Measurements from ENCODE around the gene IGFN1. TPM values are rescaled to one million over a fixed set of nuclear protein-coding genes. Genes with fewer than 3 reads are reported as not detected.

IGFN1 gene
- total RNA-seq, 1 experiment from 2014 or later = not detected

DNA sequence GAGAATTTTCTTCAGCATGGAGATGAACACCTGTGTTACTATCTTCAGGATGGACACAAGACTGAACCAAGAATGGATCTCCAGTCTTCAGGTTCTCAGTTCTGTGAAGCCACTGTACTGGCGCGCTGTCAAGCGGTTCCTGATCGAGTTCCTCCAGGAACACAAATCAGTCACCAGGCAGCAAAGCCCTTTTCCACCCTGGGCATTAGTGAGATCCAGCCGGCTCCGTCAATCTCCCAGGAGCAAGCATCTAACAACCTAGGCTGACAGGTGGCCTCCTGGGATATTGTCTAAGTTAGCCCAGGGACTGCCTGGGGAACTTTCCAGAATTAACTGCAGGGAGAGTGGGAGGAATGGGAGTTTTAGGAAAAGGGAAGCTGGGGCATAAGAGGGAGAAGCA lies 9.7 kb upstream of the IGFN1 start:
- Histone ChIP-seq H2BK12ac (ENCODE audit: insufficient read length, low read depth, low read length) (no peak overlapping the region), H3K27ac (ENCODE audit: insufficient read length, low read depth, low read length) (no peak overlapping the region), H3K9ac (ENCODE audit: extremely low read depth, insufficient read length, low read length) (no peak overlapping the region), H3K14ac (ENCODE audit: insufficient read depth, low read length) (no peak overlapping the region), H3K9me3 (ENCODE audit: control insufficient read depth, low read depth, low read length) (no peaks in the 10 kb centered on the region), H3K79me1 (ENCODE audit: insufficient read depth, low read depth, low read length, poor library complexity, severe bottlenecking) (no peaks in the 10 kb centered on the region), H4K5ac (ENCODE audit: insufficient read length, low read depth, low read length) (no peak overlapping the region), H4K91ac (ENCODE audit: insufficient read length, low read depth, low read length) (no peak overlapping the region), H2BK15ac (ENCODE audit: low read depth, low read length) (no peak overlapping the region), H4K20me1 (ENCODE audit: control insufficient read depth, insufficient read depth, insufficient read length) (no peaks in the 10 kb centered on the region), H3K56ac (ENCODE audit: insufficient read length, low read depth, low read length) (no peak overlapping the region), H3K4me2 (ENCODE audit: insufficient read depth, insufficient read length, low read length) (no peak overlapping the region), H2BK20ac (ENCODE audit: low read depth, low read length, poor library complexity, severe bottlenecking) (no peak overlapping the region), H2BK120ac (ENCODE audit: low read depth, low read length, poor library complexity, severe bottlenecking) (no peak overlapping the region), H3K4me1 (ENCODE audit: insufficient read depth, low read length) (no peaks in the 10 kb centered on the region), H3K79me2 (ENCODE audit: insufficient read depth, low read length) (no peaks in the 10 kb centered on the region), H3K18ac (ENCODE audit: insufficient read length, low read depth, low read length) (no peak overlapping the region), H3K23ac (ENCODE audit: insufficient read length, low read depth, low read length) (no peak overlapping the region), H3T11ph (ENCODE audit: low read length) (no peak overlapping the region), H4K8ac (replicated peaks; ENCODE audit: insufficient read length, low read depth, low read length) (no peak overlapping the region), H3K23me2 (ENCODE audit: insufficient read length, low read depth, low read length, poor library complexity, severe bottlenecking) (no peaks in the 10 kb centered on the region), H2BK5ac (ENCODE audit: insufficient read length, low read length) (no peak overlapping the region), H3K27me3 (ENCODE audit: insufficient read depth, low read length) (no peaks in the 10 kb centered on the region), H2AK5ac (ENCODE audit: insufficient read length, low read length) (no peak overlapping the region), H2AFZ (ENCODE audit: low read length) (no peak overlapping the region), H3K4ac (ENCODE audit: low read depth, low read length) (no peak overlapping the region)
- H3K27me3 Mint-ChIP-seq (ENCODE audit: low read depth) = peaks cover 45% of the 10 kb centered on the region
- no peak overlapping the region for H3K27ac Mint-ChIP-seq
- WGBS (ENCODE audit: extremely low coverage, insufficient read length, low lambda C conversion rate) = no CpG with 5 or more reads among the region's 6 CpGs
- H3K9me3 Mint-ChIP-seq = peaks cover 11 to 13% of the 10 kb centered on the region in 2 experiments
- peaks cover 0 to 11% (median 6%) of the 10 kb centered on the region in 3 experiments; a peak in 6 of 7 replicates for H3K36me3 Mint-ChIP-seq (ENCODE audit: insufficient read depth in 1 of 3, low read depth in 3 of 3)
- TF ChIP-seq, protein P1, sequence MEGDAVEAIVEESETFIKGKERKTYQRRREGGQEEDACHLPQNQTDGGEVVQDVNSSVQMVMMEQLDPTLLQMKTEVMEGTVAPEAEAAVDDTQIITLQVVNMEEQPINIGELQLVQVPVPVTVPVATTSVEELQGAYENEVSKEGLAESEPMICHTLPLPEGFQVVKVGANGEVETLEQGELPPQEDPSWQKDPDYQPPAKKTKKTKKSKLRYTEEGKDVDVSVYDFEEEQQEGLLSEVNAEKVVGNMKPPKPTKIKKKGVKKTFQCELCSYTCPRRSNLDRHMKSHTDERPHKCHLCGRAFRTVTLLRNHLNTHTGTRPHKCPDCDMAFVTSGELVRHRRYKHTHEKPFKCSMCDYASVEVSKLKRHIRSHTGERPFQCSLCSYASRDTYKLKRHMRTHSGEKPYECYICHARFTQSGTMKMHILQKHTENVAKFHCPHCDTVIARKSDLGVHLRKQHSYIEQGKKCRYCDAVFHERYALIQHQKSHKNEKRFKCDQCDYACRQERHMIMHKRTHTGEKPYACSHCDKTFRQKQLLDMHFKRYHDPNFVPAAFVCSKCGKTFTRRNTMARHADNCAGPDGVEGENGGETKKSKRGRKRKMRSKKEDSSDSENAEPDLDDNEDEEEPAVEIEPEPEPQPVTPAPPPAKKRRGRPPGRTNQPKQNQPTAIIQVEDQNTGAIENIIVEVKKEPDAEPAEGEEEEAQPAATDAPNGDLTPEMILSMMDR (conservative IDR thresholded peaks at IDR 0.05) = no peak
- H3K4me3 Mint-ChIP-seq = no peak overlapping the region
- H3K4me1 Mint-ChIP-seq = peaks cover 20 to 21% of the 10 kb centered on the region in 2 experiments
- no peak for DNase-seq
